SK-N-SH treated with all-trans-retinoic acid at 6 μM for 48 hours (cell line): ENCODE data around the gene CRISPLD2.

Experiments
- CREB5 ChIP-seq: fragments of 250-450 bp; sonication (Bioruptor Pico); IDR thresholded peaks from 2 replicates; pipeline ENCODE4 v1.5.1; 2020; ENCODE audit warnings: low read depth, mild to moderate bottlenecking, moderate library complexity
- CSDC2 ChIP-seq: fragments of 250-450 bp; sonication (Bioruptor Pico); IDR thresholded peaks from 2 replicates; pipeline ENCODE4 v1.5.0; 2020; ENCODE audit warnings: mild to moderate bottlenecking, moderate library complexity
- ISL1 ChIP-seq: fragments of 250-450 bp; sonication (Bioruptor Pico); IDR thresholded peaks from 2 replicates; pipeline ENCODE4 v2.1.2; 2022; ENCODE audit warnings: mild to moderate bottlenecking, moderate library complexity
- OSR1 ChIP-seq: fragments of 250-450 bp; sonication (Bioruptor Pico); IDR thresholded peaks from 2 replicates; pipeline ENCODE4 v1.8.0; 2022; ENCODE audit warnings: moderate library complexity, mild to moderate bottlenecking, inconsistent platforms
- PPARA ChIP-seq: fragments of 250-450 bp; sonication (Bioruptor Pico); IDR thresholded peaks from 2 replicates; pipeline ENCODE4 v1.5.0; 2020; ENCODE audit warnings: mild to moderate bottlenecking, borderline replicate concordance
- RARB ChIP-seq: fragments of 250-450 bp; sonication (Bioruptor Pico); IDR thresholded peaks from 2 replicates; pipeline ENCODE4 v1.8.0; 2021; ENCODE audit warnings: mild to moderate bottlenecking, moderate library complexity
- TCF4 ChIP-seq: fragments of 250-450 bp; sonication (Bioruptor Pico); IDR thresholded peaks from 2 replicates; pipeline ENCODE4 v1.8.0; 2021; ENCODE audit warnings: mild to moderate bottlenecking, moderate library complexity, borderline replicate concordance
- TOX ChIP-seq: fragments of 250-450 bp; sonication (Bioruptor Pico); IDR thresholded peaks from 2 replicates; pipeline ENCODE4 v1.8.0; 2021; ENCODE audit warnings: mild to moderate bottlenecking, moderate library complexity, borderline replicate concordance
- ZC3H10 ChIP-seq: fragments of 250-450 bp; sonication (Bioruptor Pico); IDR thresholded peaks from 2 replicates; pipeline ENCODE4 v1.5.1; 2021; ENCODE audit warnings: mild to moderate bottlenecking, moderate library complexity
- ZFP3 ChIP-seq: fragments of 250-450 bp; sonication (Bioruptor Pico); IDR thresholded peaks from 2 replicates; pipeline ENCODE4 v1.5.0; 2020; ENCODE audit warnings: mild to moderate bottlenecking, moderate library complexity
- ZFP30 ChIP-seq: fragments of 450-650 bp; formaldehyde crosslinking; IDR thresholded peaks from 2 replicates; pipeline ENCODE4 v1.5.0; 2022; ENCODE audit warnings: mild to moderate bottlenecking, moderate library complexity
- TF ChIP-seq, protein P1 (sequence below): fragments of 250-450 bp; sonication (Bioruptor Pico); IDR thresholded peaks from 2 replicates; pipeline ENCODE4 v1.5.1; 2021; ENCODE audit warnings: mild to moderate bottlenecking, moderate library complexity
- TF ChIP-seq, protein P2 (sequence below): fragments of 250-450 bp; sonication (Bioruptor Pico); IDR thresholded peaks from 2 replicates; pipeline ENCODE4 v1.5.0; 2020; ENCODE audit warnings: mild to moderate bottlenecking, moderate library complexity

DNA sequence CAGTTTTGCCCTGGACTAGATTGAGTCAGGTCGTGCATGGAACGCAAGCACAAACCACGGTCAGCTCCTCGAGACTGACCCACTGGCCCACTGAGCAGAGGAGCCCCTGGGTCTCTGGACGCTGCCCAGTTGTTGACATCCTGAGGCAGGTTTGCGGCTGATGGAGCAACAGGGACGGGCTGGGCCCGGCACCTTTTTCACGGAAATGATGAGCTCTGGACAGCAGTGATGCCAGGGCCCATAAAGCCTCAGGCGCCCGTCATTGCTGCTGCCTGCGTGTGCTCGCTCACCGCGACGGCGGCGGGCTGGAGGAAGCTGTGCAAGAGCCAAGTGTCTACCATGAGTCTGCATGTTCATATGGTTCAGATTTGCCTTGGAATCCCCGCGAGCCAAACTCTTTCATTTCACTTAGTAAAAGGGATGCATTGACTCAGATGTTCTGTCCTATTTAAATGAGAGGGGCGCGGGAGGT is 30.8 kb upstream of the CRISPLD2 start:
- TF ChIP-seq TOX (CRISPR knock-in tag) (no peak), ZFP3 (CRISPR knock-in tag) (no peak), ZC3H10 (CRISPR knock-in tag) (no peak), TCF4 (CRISPR knock-in tag) (no peak), RARB (CRISPR knock-in tag) (no peak), CREB5 (CRISPR knock-in tag) (no peak), CSDC2 (CRISPR knock-in tag) (no peak), PPARA (no peak), ISL1 (CRISPR knock-in tag) (no peak), OSR1 (CRISPR knock-in tag) (no peak), ZFP30 (CRISPR knock-in tag) (no peak)
- TF ChIP-seq, protein P1, sequence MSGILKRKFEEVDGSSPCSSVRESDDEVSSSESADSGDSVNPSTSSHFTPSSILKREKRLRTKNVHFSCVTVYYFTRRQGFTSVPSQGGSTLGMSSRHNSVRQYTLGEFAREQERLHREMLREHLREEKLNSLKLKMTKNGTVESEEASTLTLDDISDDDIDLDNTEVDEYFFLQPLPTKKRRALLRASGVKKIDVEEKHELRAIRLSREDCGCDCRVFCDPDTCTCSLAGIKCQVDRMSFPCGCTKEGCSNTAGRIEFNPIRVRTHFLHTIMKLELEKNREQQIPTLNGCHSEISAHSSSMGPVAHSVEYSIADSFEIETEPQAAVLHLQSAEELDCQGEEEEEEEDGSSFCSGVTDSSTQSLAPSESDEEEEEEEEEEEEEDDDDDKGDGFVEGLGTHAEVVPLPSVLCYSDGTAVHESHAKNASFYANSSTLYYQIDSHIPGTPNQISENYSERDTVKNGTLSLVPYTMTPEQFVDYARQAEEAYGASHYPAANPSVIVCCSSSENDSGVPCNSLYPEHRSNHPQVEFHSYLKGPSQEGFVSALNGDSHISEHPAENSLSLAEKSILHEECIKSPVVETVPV = no peak
- TF ChIP-seq, protein P2, sequence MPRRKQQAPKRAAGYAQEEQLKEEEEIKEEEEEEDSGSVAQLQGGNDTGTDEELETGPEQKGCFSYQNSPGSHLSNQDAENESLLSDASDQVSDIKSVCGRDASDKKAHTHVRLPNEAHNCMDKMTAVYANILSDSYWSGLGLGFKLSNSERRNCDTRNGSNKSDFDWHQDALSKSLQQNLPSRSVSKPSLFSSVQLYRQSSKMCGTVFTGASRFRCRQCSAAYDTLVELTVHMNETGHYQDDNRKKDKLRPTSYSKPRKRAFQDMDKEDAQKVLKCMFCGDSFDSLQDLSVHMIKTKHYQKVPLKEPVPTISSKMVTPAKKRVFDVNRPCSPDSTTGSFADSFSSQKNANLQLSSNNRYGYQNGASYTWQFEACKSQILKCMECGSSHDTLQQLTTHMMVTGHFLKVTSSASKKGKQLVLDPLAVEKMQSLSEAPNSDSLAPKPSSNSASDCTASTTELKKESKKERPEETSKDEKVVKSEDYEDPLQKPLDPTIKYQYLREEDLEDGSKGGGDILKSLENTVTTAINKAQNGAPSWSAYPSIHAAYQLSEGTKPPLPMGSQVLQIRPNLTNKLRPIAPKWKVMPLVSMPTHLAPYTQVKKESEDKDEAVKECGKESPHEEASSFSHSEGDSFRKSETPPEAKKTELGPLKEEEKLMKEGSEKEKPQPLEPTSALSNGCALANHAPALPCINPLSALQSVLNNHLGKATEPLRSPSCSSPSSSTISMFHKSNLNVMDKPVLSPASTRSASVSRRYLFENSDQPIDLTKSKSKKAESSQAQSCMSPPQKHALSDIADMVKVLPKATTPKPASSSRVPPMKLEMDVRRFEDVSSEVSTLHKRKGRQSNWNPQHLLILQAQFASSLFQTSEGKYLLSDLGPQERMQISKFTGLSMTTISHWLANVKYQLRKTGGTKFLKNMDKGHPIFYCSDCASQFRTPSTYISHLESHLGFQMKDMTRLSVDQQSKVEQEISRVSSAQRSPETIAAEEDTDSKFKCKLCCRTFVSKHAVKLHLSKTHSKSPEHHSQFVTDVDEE (CRISPR knock-in tag) = no peak
